Fibroblast of lung (primary cell): ENCODE measurements around the gene RTP2. TPM values are rescaled to one million over a fixed set of nuclear protein-coding genes. Genes with fewer than 3 reads are reported as not detected.
A peak's percentile ranks its signal among the peaks of the same experiment; 100 is the strongest.

Experiments used
- DNase-seq, 2 donors: peaks; one replicate each; pipeline versions ENCODE4 v3.0.0 to v3.0.0-alpha.2; 2010; ENCODE audit warnings: low read depth in 2 of 2
- H2AFZ ChIP-seq: 2 replicates; pipeline ENCODE4 v1.5.1; 2012; ENCODE audit warnings: low read length, control low read depth, inconsistent platforms
- H3K27ac ChIP-seq: 2 replicates; pipeline ENCODE4 v1.5.1; 2011; ENCODE audit warnings: low read length, control low read depth; ENCODE audit not compliant: insufficient read depth
- H3K27me3 ChIP-seq: 2 replicates; pipeline ENCODE4 v1.5.1; 2011; ENCODE audit warnings: mild to moderate bottlenecking, low read length; ENCODE audit not compliant: control insufficient read depth, insufficient read depth
- H3K36me3 ChIP-seq: 2 replicates; pipeline ENCODE4 v1.5.1; 2011; ENCODE audit warnings: low read length; ENCODE audit not compliant: control insufficient read depth, insufficient read depth
- H3K4me1 ChIP-seq: 2 replicates; pipeline ENCODE4 v1.5.1; 2011; ENCODE audit warnings: low read length; ENCODE audit not compliant: control insufficient read depth, insufficient read depth; ENCODE audit errors: extremely low read depth
- H3K4me2 ChIP-seq: 2 replicates; pipeline ENCODE4 v1.5.1; 2011; ENCODE audit warnings: low read length, control low read depth; ENCODE audit not compliant: insufficient read depth; ENCODE audit errors: extremely low read depth
- H3K4me3 ChIP-seq, 4 experiments: fragments of 200-600 bp in 1 of 4; sonication (generic) in 1 of 4; replicated peaks in 1 of 4; 2 replicates each; pipeline ENCODE4 v1.5.1; 2011 to 2016; ENCODE audit warnings: low read length in 4 of 4, low read depth in 3 of 4, mild to moderate bottlenecking in 3 of 4, control low read depth in 2 of 4, inconsistent platforms in 1 of 4, mixed read lengths in 1 of 4; ENCODE audit not compliant: insufficient read depth in 1 of 4; ENCODE audit errors: control extremely low read depth in 1 of 4
- H3K79me2 ChIP-seq: 2 replicates; pipeline ENCODE4 v1.5.1; 2012; ENCODE audit warnings: mild to moderate bottlenecking, low read length, inconsistent platforms; ENCODE audit not compliant: control insufficient read depth, insufficient read depth
- H3K9ac ChIP-seq: 2 replicates; pipeline ENCODE4 v1.5.1; 2011; ENCODE audit warnings: mild to moderate bottlenecking, low read length, control low read depth; ENCODE audit not compliant: insufficient read depth
- H3K9me3 ChIP-seq: 2 replicates; pipeline ENCODE4 v1.5.1; 2012; ENCODE audit warnings: low read depth, low read length; ENCODE audit not compliant: control insufficient read depth, insufficient read depth
- H4K20me1 ChIP-seq: 2 replicates; pipeline ENCODE4 v1.5.1; 2011; ENCODE audit warnings: low read length; ENCODE audit not compliant: control insufficient read depth, insufficient read depth; ENCODE audit errors: extremely low read depth
- EZH2 ChIP-seq: IDR thresholded peaks from 2 replicates; pipeline ENCODE4 v1.5.1; 2012; ENCODE audit warnings: low read length, control low read depth, mild to moderate bottlenecking; ENCODE audit errors: missing control alignments
- polyA plus RNA-seq, 2 donors: library from polyadenylated mRNA; depleted of rRNA in 1 of 2; stranded (reverse) in 1 of 2; unstranded in 1 of 2; fragments of >200 nt; gene quantifications; 2 replicates each; pipeline ENCODE4 v1.2.1, GENCODE V29; 2011 to 2012; ENCODE audit warnings: missing spikeins in 1 of 2
- total RNA-seq: library from RNA; depleted of rRNA; stranded (reverse); fragments of >200 nt; gene quantifications from 2 replicates; pipeline ENCODE4 v1.2.1, GENCODE V29; 2014
- TF ChIP-seq, protein P1 (sequence below), 2 donors: IDR thresholded peaks in 1 of 2; conservative IDR thresholded peaks in 1 of 2; 1 replicate in 1 of 2; 2 replicates in 1 of 2; pipeline ENCODE4 v1.5.1; 2011 to 2012; ENCODE audit warnings: low read length in 2 of 2, control low read depth in 1 of 2, inconsistent platforms in 1 of 2, low read depth in 1 of 2, mild to moderate bottlenecking in 1 of 2

RTP2 gene
- total and polyA plus RNA-seq, 2 donors (not counting 1 experiment from before 2014, with no cell fraction given), result not detected

GRCh38 chr3:187719628-187720336 is 17.4 kb upstream of the RTP2 start:
- no peak overlapping the region for H3K27ac ChIP-seq
- no peak for DNase-seq
- no peaks in the 10 kb centered on the region for H3K9me3 ChIP-seq
- H3K4me1 ChIP-seq, result no peaks in the 10 kb centered on the region
- no peak for TF ChIP-seq EZH2
- TF ChIP-seq, protein P1, sequence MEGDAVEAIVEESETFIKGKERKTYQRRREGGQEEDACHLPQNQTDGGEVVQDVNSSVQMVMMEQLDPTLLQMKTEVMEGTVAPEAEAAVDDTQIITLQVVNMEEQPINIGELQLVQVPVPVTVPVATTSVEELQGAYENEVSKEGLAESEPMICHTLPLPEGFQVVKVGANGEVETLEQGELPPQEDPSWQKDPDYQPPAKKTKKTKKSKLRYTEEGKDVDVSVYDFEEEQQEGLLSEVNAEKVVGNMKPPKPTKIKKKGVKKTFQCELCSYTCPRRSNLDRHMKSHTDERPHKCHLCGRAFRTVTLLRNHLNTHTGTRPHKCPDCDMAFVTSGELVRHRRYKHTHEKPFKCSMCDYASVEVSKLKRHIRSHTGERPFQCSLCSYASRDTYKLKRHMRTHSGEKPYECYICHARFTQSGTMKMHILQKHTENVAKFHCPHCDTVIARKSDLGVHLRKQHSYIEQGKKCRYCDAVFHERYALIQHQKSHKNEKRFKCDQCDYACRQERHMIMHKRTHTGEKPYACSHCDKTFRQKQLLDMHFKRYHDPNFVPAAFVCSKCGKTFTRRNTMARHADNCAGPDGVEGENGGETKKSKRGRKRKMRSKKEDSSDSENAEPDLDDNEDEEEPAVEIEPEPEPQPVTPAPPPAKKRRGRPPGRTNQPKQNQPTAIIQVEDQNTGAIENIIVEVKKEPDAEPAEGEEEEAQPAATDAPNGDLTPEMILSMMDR (conservative IDR thresholded peaks at IDR 0.05 in 1 of 2, IDR thresholded peaks at IDR 0.05 in 1 of 2; ENCODE audit: low read depth in 1 of 2, low read length in 2 of 2), result no peak
- H2AFZ ChIP-seq, result no peak overlapping the region
- no peak overlapping the region for H3K4me2 ChIP-seq
- H3K27me3 ChIP-seq, result no peaks in the 10 kb centered on the region
- no peak overlapping the region for H3K4me3 ChIP-seq
- peaks cover 14% of the 10 kb centered on the region for H3K36me3 ChIP-seq
- H3K9ac ChIP-seq, result no peak overlapping the region
- H3K79me2 ChIP-seq, result no peaks in the 10 kb centered on the region
- no peaks in the 10 kb centered on the region for H4K20me1 ChIP-seq

DNA sequence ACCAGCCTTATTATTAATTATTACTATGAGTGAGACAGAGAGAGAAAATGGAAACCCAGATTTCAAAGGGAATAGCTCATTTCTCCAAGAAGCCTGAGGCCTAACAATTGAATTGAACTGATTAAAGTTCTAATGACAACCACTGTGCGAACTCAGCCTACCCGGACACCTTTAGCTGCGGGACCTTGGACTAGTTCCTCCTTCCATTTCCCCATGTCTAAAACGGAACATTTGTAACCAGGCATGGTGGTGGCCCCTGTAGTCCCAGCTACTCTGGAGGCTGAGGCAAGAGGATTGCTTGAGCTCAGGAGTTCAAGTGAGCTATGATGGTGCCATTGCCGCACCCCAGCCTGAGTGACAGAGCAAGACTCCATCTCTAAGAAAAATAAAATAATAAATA is 16.4 kb upstream of the RTP2 start:
- no peaks in the 10 kb centered on the region for H3K79me2 ChIP-seq
- no peaks in the 10 kb centered on the region for H4K20me1 ChIP-seq
- H3K27ac ChIP-seq, result no peak overlapping the region
- H3K4me3 ChIP-seq, result no peak overlapping the region
- H3K9ac ChIP-seq, result no peak overlapping the region
- DNase-seq, result no peak
- no peak overlapping the region for H3K4me2 ChIP-seq
- H3K4me1 ChIP-seq, result no peaks in the 10 kb centered on the region
- H2AFZ ChIP-seq, result no peak overlapping the region
- peaks cover 8% of the 10 kb centered on the region for H3K36me3 ChIP-seq
- no peaks in the 10 kb centered on the region for H3K9me3 ChIP-seq
- no peak for TF ChIP-seq EZH2
- TF ChIP-seq, protein P1 (conservative IDR thresholded peaks at IDR 0.05 in 1 of 2, IDR thresholded peaks at IDR 0.05 in 1 of 2; ENCODE audit: low read depth in 1 of 2, low read length in 2 of 2), result no peak
- H3K27me3 ChIP-seq, result no peaks in the 10 kb centered on the region

DNA sequence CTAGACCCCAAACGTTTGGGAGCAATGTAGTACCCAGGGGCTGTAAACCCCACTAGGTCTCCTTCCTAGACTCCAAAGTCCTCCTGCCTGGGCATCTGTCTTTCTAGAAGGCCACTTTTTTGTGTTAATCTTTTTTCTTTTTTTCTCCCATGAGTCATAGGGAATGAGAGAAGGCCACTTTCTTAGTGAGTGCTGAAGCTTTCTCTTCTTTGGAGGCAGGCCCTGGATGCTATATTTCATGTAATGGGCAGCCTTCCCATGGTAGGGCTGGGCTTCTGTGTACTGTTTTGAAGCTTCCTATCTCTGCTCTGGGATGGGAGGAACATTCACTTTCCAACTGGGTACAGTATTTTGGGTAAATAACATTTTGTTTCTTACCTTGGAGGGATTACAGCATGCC is 15.2 kb upstream of the RTP2 start:
- H2AFZ ChIP-seq, result no peak overlapping the region
- no peak overlapping the region for H3K9ac ChIP-seq
- no peaks in the 10 kb centered on the region for H3K27me3 ChIP-seq
- H3K4me1 ChIP-seq, result no peaks in the 10 kb centered on the region
- no peak overlapping the region for H3K27ac ChIP-seq
- no peaks in the 10 kb centered on the region for H3K79me2 ChIP-seq
- no peak overlapping the region for H3K4me2 ChIP-seq
- H3K36me3 ChIP-seq, result peaks cover 6% of the 10 kb centered on the region
- H4K20me1 ChIP-seq, result no peaks in the 10 kb centered on the region
- DNase-seq, result peak; percentile 26 to 36
- TF ChIP-seq, protein P1 (conservative IDR thresholded peaks at IDR 0.05 in 1 of 2, IDR thresholded peaks at IDR 0.05 in 1 of 2; ENCODE audit: low read depth in 1 of 2, low read length in 2 of 2), result no peak
- TF ChIP-seq EZH2, result no peak
- H3K9me3 ChIP-seq, result no peaks in the 10 kb centered on the region
- H3K4me3 ChIP-seq, result no peak overlapping the region
